ENCODE results near the gene HPS4.

DNA sequence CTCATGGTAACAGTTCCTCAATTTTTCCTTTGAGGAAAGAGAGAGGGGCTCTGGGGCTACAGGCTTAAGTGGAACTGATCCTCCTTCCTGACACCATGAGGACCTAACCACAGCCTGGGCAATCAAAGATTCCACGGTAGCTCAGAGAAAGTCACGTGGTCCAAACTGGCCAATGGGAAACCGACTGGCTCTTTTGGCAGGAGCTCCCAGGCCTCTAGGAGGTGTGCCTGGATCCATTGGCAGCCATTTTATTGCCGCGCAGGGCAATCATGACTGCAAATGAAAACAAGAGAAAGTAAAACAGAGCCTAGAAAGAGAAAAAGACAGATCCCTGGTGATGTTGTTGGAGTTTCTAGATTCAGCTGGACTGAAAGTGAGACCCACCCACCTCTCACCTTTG, 81.9 kb downstream of the HPS4 start:
- TF ChIP-seq CTCF (IDR thresholded peaks at IDR 0.05) (no peak), POLR2A (IDR thresholded peaks at IDR 0.05) (no peak)
